Peyer's patch (tissue), 4 donors: ENCODE results near the gene GARIN5B.

Source experiments
- POLR2A ChIP-seq, 2 donors: fragments of 450-650 bp; IDR thresholded peaks; one replicate each; pipeline ENCODE4 v1.5.1; 2017; ENCODE audit warnings: antibody characterized with exemption in 2 of 2, mild to moderate bottlenecking in 2 of 2, moderate library complexity in 2 of 2
- TF ChIP-seq, protein P1 (sequence below), 6 experiments: fragments of 450-650 bp in 4 of 6; fragments of 200-600 bp in 2 of 6; sonication (generic) in 1 of 6; IDR thresholded peaks; one replicate each; pipeline ENCODE4 v1.5.1; 2017 to 2019; ENCODE audit warnings: antibody characterized with exemption in 6 of 6, mild to moderate bottlenecking in 3 of 6, moderate library complexity in 1 of 6

GRCh38 chr19:55362174-55362989 lies 678 bp downstream of the GARIN5B start:
- TF ChIP-seq, protein P1, sequence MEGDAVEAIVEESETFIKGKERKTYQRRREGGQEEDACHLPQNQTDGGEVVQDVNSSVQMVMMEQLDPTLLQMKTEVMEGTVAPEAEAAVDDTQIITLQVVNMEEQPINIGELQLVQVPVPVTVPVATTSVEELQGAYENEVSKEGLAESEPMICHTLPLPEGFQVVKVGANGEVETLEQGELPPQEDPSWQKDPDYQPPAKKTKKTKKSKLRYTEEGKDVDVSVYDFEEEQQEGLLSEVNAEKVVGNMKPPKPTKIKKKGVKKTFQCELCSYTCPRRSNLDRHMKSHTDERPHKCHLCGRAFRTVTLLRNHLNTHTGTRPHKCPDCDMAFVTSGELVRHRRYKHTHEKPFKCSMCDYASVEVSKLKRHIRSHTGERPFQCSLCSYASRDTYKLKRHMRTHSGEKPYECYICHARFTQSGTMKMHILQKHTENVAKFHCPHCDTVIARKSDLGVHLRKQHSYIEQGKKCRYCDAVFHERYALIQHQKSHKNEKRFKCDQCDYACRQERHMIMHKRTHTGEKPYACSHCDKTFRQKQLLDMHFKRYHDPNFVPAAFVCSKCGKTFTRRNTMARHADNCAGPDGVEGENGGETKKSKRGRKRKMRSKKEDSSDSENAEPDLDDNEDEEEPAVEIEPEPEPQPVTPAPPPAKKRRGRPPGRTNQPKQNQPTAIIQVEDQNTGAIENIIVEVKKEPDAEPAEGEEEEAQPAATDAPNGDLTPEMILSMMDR (IDR thresholded peaks at IDR 0.05) = no peak
- no peak for TF ChIP-seq POLR2A (IDR thresholded peaks at IDR 0.05)
